Forelimb muscle (tissue), 1 donor: ENCODE data around the gene PRPSAP1. TPM values are rescaled to one million over a fixed set of nuclear protein-coding genes. Genes with fewer than 3 reads are reported as not detected.
"Not testable (repeated sequence)": the region's sequence is repeated elsewhere in the genome, so short reads cannot be mapped to it uniquely, and the experiment has no call there.

Experiments
- DNase-seq: peaks from one replicate; pipeline ENCODE4 v3.0.0-alpha.2; 2013; ENCODE audit warnings: low read depth
- polyA plus RNA-seq: library from polyadenylated mRNA; unstranded; fragments of 120-200 nt; gene quantifications from one replicate; pipeline ENCODE4 v1.2.1, GENCODE V29; 2013; ENCODE audit not compliant: insufficient read length

The PRPSAP1 gene
- polyA plus RNA-seq, 1 donor, result 31.5 TPM

DNA sequence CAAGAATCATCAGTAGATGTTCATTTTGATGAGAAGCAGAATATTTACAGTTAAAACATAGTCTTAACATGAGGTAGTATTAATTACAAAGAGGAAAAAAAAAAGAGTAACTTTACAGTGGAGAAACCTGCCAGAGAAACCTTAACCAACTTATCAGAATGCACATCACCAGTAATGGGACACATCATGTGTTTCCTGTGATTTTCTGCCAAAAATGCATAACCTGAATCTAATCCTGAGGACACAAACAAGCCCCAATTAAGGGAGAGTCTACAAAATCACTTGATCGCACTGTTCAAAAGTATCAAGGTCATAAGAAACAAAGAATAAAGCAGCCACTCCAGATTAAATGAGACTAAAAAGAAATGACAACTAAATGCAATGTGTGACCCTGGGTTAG is 27.4 kb downstream of the PRPSAP1 start:
- no peak for DNase-seq

DNA sequence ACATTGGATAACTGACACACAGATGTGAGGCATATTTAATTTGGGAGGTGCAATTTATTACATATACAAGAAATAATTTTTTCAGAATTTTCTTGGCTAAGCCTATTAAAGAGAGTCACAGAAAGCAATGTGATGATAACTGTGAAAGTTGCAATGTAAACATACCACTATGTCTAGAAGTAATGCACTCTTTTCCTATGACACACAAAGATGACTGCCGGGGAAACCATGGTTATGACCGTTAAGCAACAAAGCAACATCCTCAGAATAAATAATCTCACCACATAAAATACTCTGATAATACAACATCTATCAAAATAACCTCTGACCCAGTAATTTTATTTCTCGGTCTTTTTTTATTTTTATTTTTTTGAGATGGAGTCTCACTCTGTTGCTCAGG is 35.1 kb downstream of the PRPSAP1 start:
- no peak for DNase-seq

DNA sequence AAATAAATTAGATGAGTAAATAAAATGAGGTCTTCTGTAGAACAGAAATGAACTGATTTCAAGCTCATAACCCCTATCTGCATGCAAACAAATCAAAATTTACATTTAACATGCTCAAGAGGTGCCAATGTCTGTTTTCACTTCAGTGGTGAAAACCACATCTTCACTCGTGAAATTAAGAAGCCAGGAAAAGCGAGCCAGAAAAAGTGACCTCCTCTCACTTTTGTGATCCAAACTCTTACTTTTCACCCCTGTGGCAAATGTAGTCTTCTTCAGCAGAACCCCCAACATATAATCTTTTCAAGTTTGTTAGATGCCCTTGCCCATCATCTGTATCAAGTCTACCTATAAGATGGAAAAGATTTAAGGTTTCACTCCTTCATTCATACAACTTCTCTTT is 36.2 kb downstream of the PRPSAP1 start:
- no peak for DNase-seq

DNA sequence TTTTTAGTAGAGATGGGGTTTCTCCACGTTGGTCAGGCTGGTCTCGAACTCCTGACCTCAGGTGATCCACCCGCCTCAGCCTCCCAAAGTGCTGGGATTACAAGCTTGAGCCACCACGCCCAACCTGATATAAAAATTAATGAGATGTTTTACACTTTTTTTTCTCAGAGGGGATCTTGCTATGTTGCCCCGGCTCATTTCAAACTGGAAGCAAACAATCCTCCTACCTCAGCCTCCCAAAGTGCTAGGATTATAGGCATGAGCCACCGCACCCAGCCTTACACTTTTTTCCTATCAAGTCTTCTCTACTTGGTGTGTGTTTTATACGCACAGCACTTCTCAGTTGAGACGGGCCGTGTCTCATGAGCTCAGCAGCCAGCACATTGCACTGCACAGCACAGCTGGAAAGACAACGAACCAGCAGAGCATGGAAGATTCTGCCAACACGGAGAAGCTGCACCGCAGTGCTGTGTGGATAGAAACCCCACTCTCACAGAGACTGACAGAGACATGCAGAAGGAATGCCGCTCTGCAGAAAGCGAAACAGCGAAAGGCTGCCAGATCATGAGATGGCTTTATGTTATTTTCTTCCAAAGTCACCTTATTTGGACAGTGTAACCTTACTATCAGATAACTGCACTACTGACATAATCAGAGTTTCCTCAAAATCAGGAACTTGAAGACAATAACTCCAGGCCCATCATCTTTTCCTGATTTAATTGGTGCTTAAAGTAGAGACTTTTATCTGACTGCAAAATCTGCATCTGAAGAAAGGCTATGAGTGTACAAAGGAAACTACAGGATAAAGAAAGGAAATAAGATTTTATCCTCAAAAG is 39.1 kb downstream of the PRPSAP1 start:
- DNase-seq, result no peak

DNA sequence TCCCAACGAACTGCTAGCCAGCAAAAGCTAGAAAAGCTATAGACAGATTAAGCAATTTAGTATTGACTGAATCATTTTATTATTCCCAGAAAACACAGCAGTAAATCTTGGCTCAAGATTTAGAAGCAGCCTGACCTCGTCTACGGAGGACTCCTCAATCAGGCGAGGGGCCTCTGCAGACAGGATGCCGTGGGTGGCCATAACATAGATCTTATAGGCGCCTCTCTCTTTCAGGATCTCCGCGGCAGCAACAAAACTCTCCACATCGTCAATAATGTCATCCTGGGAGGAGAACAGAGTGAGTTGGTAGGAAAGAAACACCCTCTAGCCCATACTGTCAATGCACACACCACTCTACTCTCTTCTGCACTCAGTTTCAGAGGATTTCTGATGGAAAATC is 41.0 kb downstream of the PRPSAP1 start:
- DNase-seq, result no peak

DNA sequence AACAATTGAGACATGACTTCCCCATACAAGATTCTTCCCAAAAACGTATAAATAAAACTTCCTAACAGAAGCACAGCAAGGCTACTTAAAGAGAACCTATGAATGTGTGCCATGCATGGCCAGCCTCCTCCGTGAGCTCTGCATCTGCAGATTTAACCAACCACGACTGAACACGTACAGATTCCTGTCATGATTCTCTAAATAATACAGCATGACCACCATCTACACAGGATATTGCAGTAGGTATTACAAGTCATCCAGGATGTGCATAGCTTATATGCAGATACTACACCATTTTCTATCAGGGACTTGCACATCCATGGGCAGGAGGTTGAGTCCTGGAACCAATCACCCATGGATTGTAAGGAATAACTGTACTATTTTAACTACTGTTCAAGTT is 44.3 kb downstream of the PRPSAP1 start:
- no peak for DNase-seq

DNA sequence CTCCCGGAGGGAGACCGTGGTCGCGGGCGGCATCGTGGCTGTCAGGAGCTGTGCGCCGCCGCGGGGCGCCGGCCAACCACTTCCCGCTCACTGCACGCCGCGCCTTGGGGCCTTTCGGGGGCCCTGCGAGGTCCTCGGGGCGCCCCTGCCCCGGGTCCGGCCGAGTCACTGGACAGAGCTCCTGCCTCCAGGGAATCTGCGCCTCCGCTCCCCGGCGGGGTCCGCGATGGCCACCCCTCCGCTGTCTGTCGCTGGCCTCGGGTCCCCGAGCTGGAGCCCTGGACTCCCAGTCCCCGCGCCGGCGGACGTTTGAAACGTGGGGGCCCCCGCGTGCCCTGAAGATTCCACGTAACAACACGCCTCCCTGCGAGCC is 45.8 kb downstream of the PRPSAP1 start, which contains the start of gene QRICH2:
QRICH2 (minus strand) TSS at position 311 of the 373 bp plus-strand sequence; CDS start at position 33, 278 bp downstream.
- no peak for DNase-seq

DNA sequence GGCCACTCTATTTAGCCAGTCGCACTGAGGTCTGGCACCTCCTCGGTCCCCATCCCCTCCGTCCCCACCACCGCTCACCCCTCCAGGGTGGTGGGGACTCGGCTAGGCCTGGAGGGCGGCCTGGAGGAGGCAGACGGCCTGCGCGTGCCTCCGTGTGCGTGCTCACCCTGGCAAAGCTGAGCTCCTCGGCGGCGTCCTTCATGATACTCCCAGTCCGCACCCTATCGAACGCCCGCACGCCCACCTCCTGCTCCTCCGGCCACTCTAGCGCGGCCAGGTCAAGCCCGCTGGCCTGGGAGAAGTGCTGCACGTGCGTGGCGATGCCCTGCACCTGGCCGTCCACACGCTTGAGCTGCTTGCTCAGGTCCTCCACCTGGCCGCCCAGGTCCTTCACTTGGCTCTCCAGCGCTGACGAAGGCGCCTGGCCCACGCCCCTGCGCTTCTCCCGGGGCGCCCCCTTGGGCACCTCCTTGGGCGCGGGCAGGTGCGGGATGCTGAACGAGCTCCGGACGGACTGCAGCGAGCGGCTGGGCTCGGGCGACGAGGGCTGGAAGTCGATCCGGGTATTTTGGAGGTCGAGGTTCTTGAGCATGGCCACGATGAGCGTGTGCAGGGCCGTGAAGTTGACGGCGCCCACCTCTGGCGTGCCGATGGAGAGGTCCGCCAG is 46.3 kb downstream of the PRPSAP1 start:
- DNase-seq, result no peak

DNA sequence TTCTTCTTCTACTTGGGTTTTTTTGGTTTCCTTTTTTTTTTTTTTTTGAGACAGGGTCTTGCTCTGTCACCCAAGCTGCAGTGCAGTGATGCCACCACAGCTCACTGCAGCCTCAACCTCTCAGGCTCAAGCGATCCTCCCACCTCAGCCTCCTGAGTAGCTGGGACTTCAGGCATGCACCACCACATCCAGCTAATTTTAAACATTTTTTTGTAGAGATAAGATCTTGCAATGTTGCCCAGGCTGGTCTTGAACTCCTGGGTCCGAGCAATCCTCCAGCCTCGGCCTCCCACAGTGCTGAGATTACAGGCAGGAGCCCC is 48.6 kb downstream of the PRPSAP1 start:
- not testable (repeated sequence) for DNase-seq

DNA sequence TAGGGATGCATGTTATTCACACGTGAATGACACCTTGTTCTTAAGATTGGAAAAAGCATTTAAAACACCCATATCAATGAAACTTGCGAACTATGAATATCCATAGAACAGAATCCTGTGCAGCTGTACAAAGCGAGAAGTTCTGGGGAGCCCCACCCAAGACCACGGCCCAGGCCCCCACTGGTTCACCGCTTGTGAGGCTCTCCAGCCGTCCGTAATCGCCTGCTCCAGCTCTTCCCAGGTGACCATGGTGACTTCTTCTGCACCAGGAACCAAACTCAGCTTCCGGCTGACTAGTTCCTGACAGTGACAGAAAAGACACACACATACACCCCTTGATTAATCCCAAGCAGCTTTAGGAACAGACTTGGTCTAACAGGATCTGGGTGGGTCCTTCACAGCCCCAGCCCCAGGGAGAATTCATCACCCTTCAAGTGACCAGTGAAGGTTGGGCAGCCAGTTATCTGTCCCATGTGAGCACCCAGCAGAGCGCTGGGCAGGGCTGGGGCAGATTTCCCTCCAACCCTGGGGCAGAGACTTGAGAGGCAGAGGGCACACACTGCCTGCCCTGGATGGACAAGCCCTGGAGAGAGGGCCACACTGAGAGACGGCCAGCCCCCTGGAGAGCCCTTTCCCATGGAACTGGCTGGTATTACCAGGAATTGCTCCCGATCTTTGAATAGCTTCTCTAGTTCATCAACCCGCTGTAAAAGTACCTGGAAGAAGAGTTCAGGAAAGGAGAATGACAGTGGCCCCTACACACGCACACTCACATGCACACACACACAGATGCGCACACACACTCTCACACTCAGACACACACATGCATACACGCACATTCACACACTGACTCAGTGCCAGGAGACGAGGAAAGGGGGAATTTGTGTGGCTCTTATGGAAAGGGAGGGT is 49.2 kb downstream of the PRPSAP1 start:
- DNase-seq, result no peak

DNA sequence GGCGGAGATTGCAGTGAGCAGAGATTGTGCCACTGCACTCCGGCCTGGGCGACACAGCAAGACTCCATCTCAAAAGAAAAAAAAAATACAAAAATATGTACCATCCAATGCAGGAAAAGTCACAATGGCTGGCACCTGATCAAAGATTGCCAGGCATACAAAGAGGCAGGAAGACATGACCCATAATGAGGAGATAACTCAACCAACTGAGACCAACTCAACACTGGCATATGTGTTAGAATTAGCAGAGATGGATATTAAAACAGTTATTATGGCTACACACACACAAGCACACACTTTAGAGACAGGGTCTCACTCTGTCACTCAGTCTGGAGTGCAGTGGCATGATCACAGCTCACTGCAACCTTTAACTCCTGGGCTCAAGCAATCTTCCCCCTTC is 56.3 kb downstream of the PRPSAP1 start:
- no peak for DNase-seq

DNA sequence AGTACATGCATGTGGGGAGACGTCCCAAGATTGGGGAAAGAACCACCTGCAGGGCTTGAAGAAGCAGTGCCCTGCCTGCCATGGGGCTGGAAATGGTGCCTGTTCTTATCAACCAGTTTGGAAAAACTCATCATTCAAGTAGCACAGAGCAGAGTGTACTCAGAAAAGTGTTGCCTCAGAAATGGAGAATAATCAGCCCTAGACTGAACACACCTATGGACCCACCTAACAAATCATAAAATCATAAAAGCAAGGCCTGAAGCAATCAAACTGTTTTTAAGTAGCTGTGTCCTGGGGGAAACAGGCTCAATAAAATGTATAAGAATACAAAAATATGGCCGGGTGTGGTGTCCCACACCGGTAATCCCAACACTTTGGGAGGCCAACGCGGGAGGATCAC is 56.8 kb downstream of the PRPSAP1 start:
- DNase-seq, result no peak

DNA sequence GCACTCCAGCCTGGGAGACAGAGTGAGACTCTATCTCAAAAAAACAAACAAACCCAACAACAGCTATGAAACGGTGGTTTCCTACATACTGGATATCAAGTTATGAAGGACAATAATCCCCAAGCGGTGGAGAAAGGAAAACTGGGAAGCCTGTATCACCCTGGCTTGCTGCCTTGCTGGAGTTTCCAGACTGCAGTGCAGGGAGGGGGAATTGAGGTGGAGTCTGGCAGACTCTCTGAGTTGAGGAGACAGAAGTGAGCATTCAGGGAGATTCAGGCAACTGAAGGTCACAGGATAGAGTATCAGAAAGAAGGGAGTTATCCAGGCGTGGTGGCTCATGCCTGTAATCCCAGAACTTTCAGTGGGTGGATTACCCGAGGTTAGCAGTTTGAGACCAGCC is 57.5 kb downstream of the PRPSAP1 start:
- peak; percentile 47 for DNase-seq

DNA sequence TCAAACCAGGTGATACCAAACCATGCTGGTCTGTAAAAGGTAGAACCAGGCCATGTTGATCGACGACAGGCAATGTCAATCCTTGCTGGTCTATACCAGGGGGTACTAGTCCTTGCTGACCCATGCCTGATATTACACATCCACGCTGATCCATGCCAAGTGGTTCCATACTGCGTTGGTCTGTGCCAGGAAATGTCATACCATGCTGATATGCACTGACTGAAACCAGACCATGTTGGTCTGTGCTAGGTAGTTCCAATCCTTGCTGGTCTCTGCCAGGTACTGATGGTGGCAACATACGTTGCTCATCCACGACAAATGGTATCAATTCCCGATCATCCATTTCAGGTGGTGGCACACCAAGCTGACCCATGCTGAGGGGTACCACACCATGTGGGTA is 60.6 kb downstream of the PRPSAP1 start:
- no peak for DNase-seq

DNA sequence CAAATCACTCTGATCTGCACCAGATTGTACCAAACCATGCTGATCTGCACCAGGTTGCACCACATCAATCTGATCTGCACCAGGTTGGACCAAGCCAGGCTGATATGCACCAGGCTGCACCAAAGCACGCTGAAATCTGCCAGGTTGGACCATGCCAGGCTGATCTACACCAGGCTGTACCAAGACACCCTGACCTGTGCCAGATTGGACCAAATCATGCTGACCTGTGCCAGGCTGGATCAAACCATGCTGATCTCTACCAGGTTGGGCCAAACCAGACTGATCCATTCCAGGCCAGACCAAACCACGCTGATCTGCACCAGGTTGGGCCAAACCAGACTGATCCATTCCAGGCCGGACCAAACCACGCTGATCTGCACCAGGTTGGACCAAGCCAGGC is 61.1 kb downstream of the PRPSAP1 start:
- DNase-seq, result no peak

DNA sequence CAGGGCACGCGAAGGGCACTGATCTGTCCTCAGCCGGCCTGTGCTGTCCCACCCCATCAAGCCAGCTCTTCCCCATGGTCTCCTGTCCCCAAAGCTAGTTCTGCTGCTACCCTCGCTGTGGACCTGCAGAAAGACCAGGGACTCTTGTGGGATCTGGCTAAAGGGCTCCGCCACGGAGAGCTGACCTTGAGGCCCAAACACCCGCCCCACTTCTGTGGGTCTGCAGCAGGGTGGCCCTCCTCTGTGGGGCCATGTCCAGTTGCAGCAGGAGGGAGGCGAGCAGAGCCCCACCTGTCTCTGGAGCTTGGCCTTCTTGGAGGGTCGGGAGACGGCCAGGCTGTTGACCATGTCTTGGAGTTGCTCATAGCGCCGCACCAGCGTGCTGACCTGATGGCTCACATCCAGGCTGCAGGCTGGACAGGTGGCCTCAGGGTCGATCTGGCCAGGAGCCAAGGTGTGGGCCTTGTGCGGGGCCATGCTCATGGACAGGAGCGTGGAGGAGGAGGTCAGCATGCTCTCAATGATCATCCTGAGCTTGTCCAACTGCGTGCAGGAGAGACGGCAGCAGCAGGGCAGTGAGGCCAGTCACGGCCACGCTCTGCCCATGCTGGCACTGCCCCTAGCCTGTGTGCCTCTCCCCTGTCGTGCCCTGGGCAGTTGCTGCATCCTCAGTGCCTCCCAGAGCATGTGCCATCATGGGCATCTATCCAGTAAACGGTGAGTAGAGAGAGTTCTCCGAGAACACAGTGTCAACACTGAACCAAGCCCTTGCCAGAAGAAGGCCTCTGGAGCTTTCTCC is 71.9 kb downstream of the PRPSAP1 start:
- DNase-seq, result no peak

DNA sequence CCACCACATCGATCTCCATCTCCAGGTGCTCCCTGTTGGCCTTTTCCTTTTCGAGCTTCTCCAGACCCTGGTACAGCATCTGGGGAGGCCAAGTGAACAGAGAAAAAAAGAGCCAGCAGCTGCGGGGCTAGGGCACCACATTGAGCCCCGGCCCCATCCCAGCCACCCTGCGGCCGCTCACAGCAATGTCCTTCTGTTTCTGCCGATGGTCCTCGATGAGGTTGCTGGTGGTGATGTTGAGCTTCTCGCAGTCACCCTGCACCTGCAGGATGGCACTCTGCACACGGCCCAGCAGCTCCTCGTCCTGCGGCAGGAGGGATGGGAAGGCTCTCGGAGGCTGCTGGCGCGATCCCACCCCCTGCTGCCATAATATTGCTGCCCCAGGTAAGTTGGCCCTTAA is 73.1 kb downstream of the PRPSAP1 start:
- no peak for DNase-seq

DNA sequence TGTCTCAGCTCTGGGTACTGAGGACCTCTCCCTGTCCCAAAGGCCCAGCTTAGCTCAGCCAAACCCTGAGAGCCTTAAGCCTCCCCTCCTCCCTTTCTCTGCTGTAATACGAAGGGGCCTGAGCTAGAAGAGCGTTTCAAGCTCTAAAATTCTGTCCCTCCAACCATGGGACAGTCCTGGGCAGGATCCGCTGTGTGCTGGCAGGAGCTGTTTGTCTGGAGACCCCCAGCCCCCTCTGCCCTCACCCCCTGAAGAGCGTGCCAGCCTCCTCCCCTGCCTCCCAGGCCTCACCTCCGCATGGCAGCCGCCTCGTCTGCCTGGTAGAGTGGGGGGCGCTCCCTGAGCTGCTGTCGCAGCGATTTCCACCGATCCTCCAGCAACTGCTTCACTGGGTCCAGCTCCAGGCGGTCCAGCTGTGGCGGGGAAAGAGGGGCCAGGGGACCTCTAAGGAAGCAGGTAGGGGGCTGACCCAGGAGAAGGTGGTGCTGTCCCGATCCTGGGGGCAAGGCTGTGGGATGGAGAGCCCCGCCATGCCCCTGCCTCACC is 73.9 kb downstream of the PRPSAP1 start:
- DNase-seq, result no peak

DNA sequence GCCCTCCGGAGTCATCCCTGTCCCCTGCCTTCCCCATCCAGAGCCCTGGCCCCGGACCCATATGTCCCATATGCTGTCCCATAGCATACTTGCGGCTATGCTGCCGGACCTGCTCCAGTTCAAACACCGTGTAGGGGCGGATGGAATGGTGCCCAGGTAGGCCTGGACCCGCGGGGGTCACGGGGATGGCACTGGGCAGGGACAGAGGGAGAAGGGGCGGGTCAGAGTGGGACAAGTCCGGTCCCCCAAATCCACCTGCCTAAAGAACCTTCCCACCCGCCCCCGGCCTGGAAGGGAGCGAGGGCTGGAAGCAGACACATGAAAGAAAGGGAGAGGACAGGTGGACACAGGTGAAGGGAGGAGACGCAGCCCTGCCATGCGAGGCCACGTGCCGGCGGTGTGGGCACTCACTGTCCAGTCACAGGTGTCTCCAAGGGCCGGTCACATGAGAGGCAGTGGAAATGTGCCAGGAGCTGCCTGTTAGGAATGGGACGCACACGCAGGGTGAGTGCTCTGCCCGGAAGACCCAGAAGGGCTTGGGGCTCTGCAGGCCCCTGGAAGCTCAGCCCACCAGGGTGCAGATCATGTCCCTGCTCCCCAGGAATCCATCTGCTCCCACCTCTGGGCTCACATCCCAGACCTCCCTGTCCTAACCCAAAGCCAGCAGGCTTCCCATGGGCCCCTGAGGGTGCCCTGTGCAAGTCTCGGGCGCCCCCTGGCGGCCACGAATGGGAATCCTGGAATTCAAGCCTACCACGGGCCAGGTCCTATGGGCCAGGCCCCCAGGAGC is 74.6 kb downstream of the PRPSAP1 start:
- DNase-seq, result no peak

DNA sequence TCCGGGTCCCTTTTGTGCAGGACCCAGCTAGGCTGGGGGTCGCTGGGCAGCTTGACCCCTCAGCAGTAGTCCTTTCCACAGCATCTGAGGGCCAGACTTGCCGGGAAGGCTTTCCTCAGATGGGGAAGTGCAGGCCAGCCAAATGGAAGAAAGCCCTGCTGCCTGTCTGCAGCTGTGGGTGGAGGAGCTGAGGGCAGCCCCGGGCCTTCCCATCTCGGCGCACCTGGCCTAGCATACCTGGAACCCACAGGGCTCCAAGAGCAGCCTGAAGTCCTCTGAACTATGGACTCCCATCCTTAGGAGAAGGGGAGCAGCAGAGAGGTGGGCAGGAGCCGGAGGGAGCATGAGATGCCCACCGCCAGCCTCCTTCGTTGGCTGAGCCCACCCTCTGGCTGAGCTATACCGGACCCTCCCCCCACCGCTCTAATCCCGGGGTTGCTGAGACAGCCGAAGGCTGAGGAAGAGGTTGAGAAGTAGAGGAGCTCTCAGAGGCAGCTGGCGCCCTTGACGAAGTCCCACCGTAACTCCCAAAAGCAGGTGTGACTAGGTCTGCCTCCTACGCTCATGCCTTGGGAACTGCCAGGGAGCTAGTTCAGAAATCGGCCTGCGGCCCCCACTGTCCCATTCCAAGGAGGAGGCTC is 75.3 kb downstream of the PRPSAP1 start:
- no peak for DNase-seq
